ENCODE measurements around the gene WASHC3.

- TF ChIP-seq POLR2A (IDR thresholded peaks at IDR 0.05) (no peak), CTCF (IDR thresholded peaks at IDR 0.05) (no peak)
Measured at GRCh38 chr12:102021540-102022246, 40.1 kb downstream of the WASHC3 start.
